ENCODE data around the gene TNRC18. TPM values are rescaled to one million over a fixed set of nuclear protein-coding genes. Genes with fewer than 3 reads are reported as not detected.

Gene TNRC18
- polyA plus RNA-seq, 1 donor from 2014 or later, result 23.6 TPM

DNA sequence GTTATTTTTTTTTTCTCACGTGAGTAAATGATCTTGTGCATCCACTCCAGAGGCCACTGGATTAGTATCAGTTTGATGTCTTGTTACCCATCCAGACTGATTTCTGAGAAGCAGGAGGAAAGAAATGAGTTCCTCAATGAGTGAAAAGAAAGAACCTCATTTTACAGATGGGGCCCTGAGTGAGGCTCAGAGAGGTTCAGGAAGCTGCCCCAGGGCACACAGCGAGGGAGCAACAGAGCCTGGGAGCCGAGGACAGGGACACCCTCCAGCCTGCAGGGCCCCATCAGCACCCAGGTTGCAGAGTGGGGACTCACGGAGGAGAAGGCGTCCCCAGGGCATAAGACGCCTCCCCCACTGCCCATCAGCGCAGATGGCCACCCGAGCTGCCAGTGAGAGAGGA lies 30.9 kb upstream of the TNRC18 start:
- TF ChIP-seq RAD21 (conservative IDR thresholded peaks at IDR 0.05), result no peak
- TF ChIP-seq MXI1 (conservative IDR thresholded peaks at IDR 0.05; ENCODE audit: poor library complexity, severe bottlenecking), result no peak
- TF ChIP-seq EP300 (conservative IDR thresholded peaks at IDR 0.05; ENCODE audit: poor library complexity, severe bottlenecking), result no peak
- no peak for TF ChIP-seq SMC3 (conservative IDR thresholded peaks at IDR 0.05; ENCODE audit: poor library complexity)
- no peak for TF ChIP-seq POLR2AphosphoS5 (IDR thresholded peaks at IDR 0.05)
- TF ChIP-seq CTCF (IDR thresholded peaks at IDR 0.05; ENCODE audit: poor library complexity, severe bottlenecking), result no peak
- no peak for TF ChIP-seq EZH2 (IDR thresholded peaks at IDR 0.05; ENCODE audit: borderline replicate concordance, insufficient read depth, low read length, poor library complexity, severe bottlenecking)
- TF ChIP-seq REST (IDR thresholded peaks at IDR 0.05; ENCODE audit: borderline replicate concordance), result no peak
- TF ChIP-seq TAF1 (IDR thresholded peaks at IDR 0.05; ENCODE audit: low read depth), result no peak
- Histone ChIP-seq H3K27ac (ENCODE audit: low read length) (no peak overlapping the region), H3K4me2 (ENCODE audit: low read length) (no peak overlapping the region), H3F3A (ENCODE audit: insufficient read depth, low read length, poor library complexity, severe bottlenecking) (no peaks in the 10 kb centered on the region), H3K9me2 (ENCODE audit: insufficient read depth, low read length) (no peaks in the 10 kb centered on the region), H3K27me3 (ENCODE audit: insufficient read depth, low read depth, low read length) (no peaks in the 10 kb centered on the region), H3K36me3 (ENCODE audit: insufficient read depth, low read length) (no peaks in the 10 kb centered on the region), H3K9me3 (ENCODE audit: low read length) (no peaks in the 10 kb centered on the region), H2AFZ (ENCODE audit: low read depth, low read length) (no peak overlapping the region), H3K79me2 (replicated peaks; ENCODE audit: insufficient read depth, low read length) (no peaks in the 10 kb centered on the region), H3K4me3 (ENCODE audit: low read length) (no peak overlapping the region), H4K20me1 (ENCODE audit: insufficient read depth) (no peaks in the 10 kb centered on the region), H3K9ac (ENCODE audit: low read length) (no peak overlapping the region)

DNA sequence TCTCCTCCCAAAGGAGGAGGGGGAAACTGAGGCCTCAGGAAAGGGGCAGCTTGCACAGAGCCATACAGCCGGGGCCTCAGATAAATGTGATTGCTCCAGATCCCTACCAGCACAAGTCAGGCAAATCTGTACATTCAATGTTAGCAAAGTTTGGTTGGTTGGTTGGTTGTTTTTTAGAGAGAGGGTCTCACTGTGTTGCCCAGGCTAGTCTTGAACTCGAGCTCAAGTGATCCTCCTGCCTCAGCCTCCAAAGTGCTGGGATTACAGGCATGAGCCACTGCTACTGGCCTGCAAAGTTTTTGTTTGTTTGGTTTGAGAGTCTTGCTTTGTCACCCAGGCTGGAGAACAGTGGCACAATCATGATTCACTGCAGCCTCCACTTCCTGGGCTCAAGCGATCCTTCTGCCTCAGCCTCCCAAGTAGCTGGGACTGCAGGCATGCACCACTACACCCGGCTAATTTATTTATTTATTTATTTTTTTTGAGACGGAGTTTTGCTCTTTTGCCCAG lies 30.0 kb upstream of the TNRC18 start:
- Histone ChIP-seq H3K4me2 (ENCODE audit: low read length) (no peak overlapping the region), H3F3A (ENCODE audit: insufficient read depth, low read length, poor library complexity, severe bottlenecking) (no peaks in the 10 kb centered on the region), H3K27ac (ENCODE audit: low read length) (no peak overlapping the region)

More for the DNA sequence above, 30.0 kb upstream of the TNRC18 start:
- Histone ChIP-seq H3K9me3 (ENCODE audit: low read length) (no peaks in the 10 kb centered on the region), H3K9ac (ENCODE audit: low read length) (no peak overlapping the region), H3K27me3 (ENCODE audit: insufficient read depth, low read depth, low read length) (no peaks in the 10 kb centered on the region), H3K79me2 (replicated peaks; ENCODE audit: insufficient read depth, low read length) (no peaks in the 10 kb centered on the region), H2AFZ (ENCODE audit: low read depth, low read length) (no peak overlapping the region), H3K4me3 (ENCODE audit: low read length) (no peak overlapping the region), H4K20me1 (ENCODE audit: insufficient read depth) (no peaks in the 10 kb centered on the region), H3K36me3 (ENCODE audit: insufficient read depth, low read length) (no peaks in the 10 kb centered on the region), H3K9me2 (ENCODE audit: insufficient read depth, low read length) (no peaks in the 10 kb centered on the region)
- no peak for TF ChIP-seq EP300 (conservative IDR thresholded peaks at IDR 0.05; ENCODE audit: poor library complexity, severe bottlenecking)
- TF ChIP-seq CTCF (IDR thresholded peaks at IDR 0.05; ENCODE audit: poor library complexity, severe bottlenecking), result no peak
- TF ChIP-seq TAF1 (IDR thresholded peaks at IDR 0.05; ENCODE audit: low read depth), result no peak
- no peak for TF ChIP-seq EZH2 (IDR thresholded peaks at IDR 0.05; ENCODE audit: borderline replicate concordance, insufficient read depth, low read length, poor library complexity, severe bottlenecking)
- TF ChIP-seq MXI1 (conservative IDR thresholded peaks at IDR 0.05; ENCODE audit: poor library complexity, severe bottlenecking), result no peak
- no peak for TF ChIP-seq POLR2AphosphoS5 (IDR thresholded peaks at IDR 0.05)
